ENCODE data around the gene ARF1.

The ARF1 gene

GRCh38 chr1:228050571-228051231, 31.8 kb upstream of the ARF1 start:
- DNase-seq (ENCODE audit: low spot score): no peak

- DNase-seq (ENCODE audit: low spot score): no peak
Observed at GRCh38 chr1:228058172-228058948, 24.1 kb upstream of the ARF1 start.

GRCh38 chr1:228058949-228059633, 23.4 kb upstream of the ARF1 start:
- DNase-seq (ENCODE audit: low spot score): no peak

GRCh38 chr1:228059634-228060457, 22.7 kb upstream of the ARF1 start:
- no peak for DNase-seq (ENCODE audit: low spot score)

- DNase-seq (ENCODE audit: low spot score): peak; percentile 14
Observed at GRCh38 chr1:228060458-228061190, 21.9 kb upstream of the ARF1 start.

GRCh38 chr1:228061411-228062084, 21.0 kb upstream of the ARF1 start:
- no peak for DNase-seq (ENCODE audit: low spot score)

GRCh38 chr1:228062085-228062791, 20.3 kb upstream of the ARF1 start:
- no peak for DNase-seq (ENCODE audit: low spot score)

GRCh38 chr1:228062812-228063211, 19.7 kb upstream of the ARF1 start:
- DNase-seq (ENCODE audit: low spot score): no peak

- DNase-seq (ENCODE audit: low spot score): no peak
Observed at GRCh38 chr1:228063251-228064191, 19.0 kb upstream of the ARF1 start.

- no peak for DNase-seq (ENCODE audit: low spot score)
Observed at GRCh38 chr1:228064296-228064695, 18.2 kb upstream of the ARF1 start.

GRCh38 chr1:228064741-228065542, 17.6 kb upstream of the ARF1 start:
- DNase-seq (ENCODE audit: low spot score): no peak

GRCh38 chr1:228065543-228066347, 16.8 kb upstream of the ARF1 start:
- no peak for DNase-seq (ENCODE audit: low spot score)

- DNase-seq (ENCODE audit: low spot score): no peak
Observed at GRCh38 chr1:228066416-228066815, 16.1 kb upstream of the ARF1 start.

GRCh38 chr1:228066891-228067654, 15.4 kb upstream of the ARF1 start:
- DNase-seq (ENCODE audit: low spot score): no peak

GRCh38 chr1:228068359-228068758, 14.1 kb upstream of the ARF1 start:
- no peak for DNase-seq (ENCODE audit: low spot score)

- no peak for DNase-seq (ENCODE audit: low spot score)
Observed at GRCh38 chr1:228070173-228070572, 12.3 kb upstream of the ARF1 start.

- no peak for DNase-seq (ENCODE audit: low spot score)
Observed at GRCh38 chr1:228070851-228071250, 11.7 kb upstream of the ARF1 start.

Measured in kidney capillary endothelial cell (primary cell).